Upper lobe of left lung (tissue), 4 donors: ENCODE data around the gene YPEL1.

Experiments used
- CTCF ChIP-seq, 6 experiments: fragments of 450-650 bp in 4 of 6; fragments of 200-600 bp in 2 of 6; sonication (generic) in 2 of 6; IDR thresholded peaks; one replicate each; pipeline ENCODE4 v1.5.1; 2016 to 2019; ENCODE audit warnings: antibody characterized with exemption in 6 of 6
- EP300 ChIP-seq, 4 donors: sonication (generic); formaldehyde crosslinking; IDR thresholded peaks; one replicate each; pipeline ENCODE4 v1.5.1; 2017; ENCODE audit warnings: antibody characterized with exemption in 4 of 4, control low read depth in 2 of 4
- POLR2A ChIP-seq, 4 donors: fragments of 450-650 bp; IDR thresholded peaks; one replicate each; pipeline ENCODE4 v1.5.1; 2016 to 2017; ENCODE audit warnings: antibody characterized with exemption in 4 of 4, mild to moderate bottlenecking in 2 of 4

DNA sequence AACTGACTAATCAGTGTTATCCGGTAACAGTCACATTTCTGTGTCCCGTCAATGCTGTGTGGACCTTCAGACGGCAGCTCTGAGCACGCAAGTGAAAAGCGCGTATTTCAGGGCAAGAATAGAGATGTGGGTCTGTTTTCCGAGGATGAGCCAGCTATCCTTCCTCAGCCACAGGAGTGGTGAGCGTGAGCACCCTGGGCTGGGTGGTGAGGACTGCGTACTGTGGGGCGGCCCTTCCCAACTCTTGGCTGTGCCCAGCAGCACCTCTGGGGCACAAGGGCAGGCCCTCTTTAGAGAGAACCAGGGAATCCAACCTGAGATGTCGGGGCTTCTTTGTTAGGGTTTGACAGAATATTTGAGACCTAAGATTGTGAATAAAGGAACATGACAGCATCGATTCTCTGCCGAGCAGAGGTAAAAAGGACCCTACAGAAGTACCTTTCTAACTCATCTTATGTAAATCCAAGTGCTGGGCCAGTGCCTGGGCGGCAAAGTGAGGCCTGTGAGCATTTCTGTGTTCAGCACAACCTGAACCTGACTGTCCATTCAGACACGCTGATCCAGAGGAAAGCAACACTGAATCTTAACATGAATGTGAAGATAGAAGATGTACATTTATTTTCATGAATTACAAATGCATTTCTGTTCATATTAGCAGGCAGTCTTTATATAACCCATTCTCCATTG is 26.5 kb upstream of the YPEL1 start:
- no peak for TF ChIP-seq CTCF (IDR thresholded peaks at IDR 0.05)
- TF ChIP-seq EP300 (IDR thresholded peaks at IDR 0.05) = no peak
- no peak for TF ChIP-seq POLR2A (IDR thresholded peaks at IDR 0.05)
